Right lobe of liver (tissue), 6 donors: Measurements from ENCODE around the gene DDX60. TPM values are rescaled to one million over a fixed set of nuclear protein-coding genes. Genes with fewer than 3 reads are reported as not detected.

Experiments used
- ATAC-seq, 4 donors: fragments of 200-7000 bp; cut with Tn5 transposase; one replicate each; pipeline ENCODE4 v1.9.1; 2020; ENCODE audit warnings: mild to moderate bottlenecking in 4 of 4, moderate library complexity in 4 of 4
- DNase-seq, 3 donors: peaks; one replicate each; pipeline ENCODE4 v3.0.0-alpha.2; 2020
- H3K27ac ChIP-seq, 3 donors: fragments of 200-600 bp; one replicate each; pipeline ENCODE4 v1.8.0; 2022
- H3K27me3 ChIP-seq, 2 donors: fragments of 200-600 bp; one replicate each; pipeline ENCODE4 v1.8.0; 2022
- H3K36me3 ChIP-seq, 4 donors: fragments of 200-600 bp; sonication (generic) in 1 of 4; one replicate each; pipeline versions ENCODE4 v1.5.1 to v1.8.0; 2017 to 2022; ENCODE audit warnings: control low read depth in 1 of 4
- H3K4me1 ChIP-seq, 4 donors: fragments of 200-600 bp; sonication (generic) in 1 of 4; one replicate each; pipeline versions ENCODE4 v1.5.1 to v1.8.0; 2017 to 2022; ENCODE audit warnings: control low read depth in 1 of 4
- H3K4me3 ChIP-seq, 3 donors: fragments of 200-600 bp; one replicate each; pipeline ENCODE4 v1.8.0; 2022
- H3K9me3 ChIP-seq, 4 donors: fragments of 200-600 bp; sonication (generic) in 1 of 4; one replicate each; pipeline versions ENCODE4 v1.5.1 to v1.8.0; 2017 to 2022; ENCODE audit warnings: control low read depth in 1 of 4
- CTCF ChIP-seq, 4 donors: fragments of 200-600 bp in 3 of 4; fragments of 450-650 bp in 1 of 4; IDR thresholded peaks; one replicate each; pipeline versions ENCODE4 v1.5.1 to v1.8.0; 2016 to 2022; ENCODE audit warnings: antibody characterized with exemption in 4 of 4, mild to moderate bottlenecking in 2 of 4
- POLR2A ChIP-seq: fragments of 450-650 bp; IDR thresholded peaks from one replicate; pipeline ENCODE4 v1.6.1; 2017; ENCODE audit warnings: antibody characterized with exemption, mild to moderate bottlenecking
- WGBS: methylation state at CpG from one replicate; pipeline ENCODE4 v1.1.6; 2018; ENCODE audit warnings: low coverage, low lambda C conversion rate; ENCODE audit not compliant: insufficient coverage; ENCODE audit errors: missing lambda C conversion rate; 5-methylcytosine and 5-hydroxymethylcytosine counted together
- intact Hi-C, 2 donors: fragments of 100-400 bp; cut with DNase I; formaldehyde crosslinking; loops; one replicate each; pipeline versions ENCODE4 v1.11.2 to v1.14.1; 2022
- total RNA-seq, 6 experiments: library from RNA; depleted of rRNA in 2 of 6; stranded (reverse); fragments of >200 nt in 2 of 6; fragmentation: NEBNext Ultra II Directional in 3 of 6; extraction: Animal tissue kit (Norgen Biotek cat#: 25700) in 3 of 6; gene quantifications; one replicate each; pipeline versions ENCODE4 v1.1.0 to v1.2.4, GENCODE V29; 2016 to 2023
- donor health status: DM: no; HTN: yes; CAD: no.
- donor health status: DM: no; HTN: no; CAD: no.
- donor health status: DM: no; HTN: no; CAD: no.
- donor health status: DM: no; HTN: yes; CAD: no.
- donor health status: DM: no; HTN: yes; CAD: no.

The DDX60 gene
- total RNA-seq, 6 experiments from 2014 or later = 5.6 to 15.8 (median 10.6) TPM

- H3K27ac ChIP-seq = no peak overlapping the region
- H3K4me1 ChIP-seq = no peaks in the 10 kb centered on the region
- H3K9me3 ChIP-seq = no peaks in the 10 kb centered on the region
- DNase-seq = no peak
- H3K4me3 ChIP-seq = no peak overlapping the region
- no peak for ATAC-seq
- 42% methylated on average over 2 of the region's 2 CpGs for WGBS
- H3K36me3 ChIP-seq = peaks cover 0 to 14% (median 3%) of the 10 kb centered on the region in 4 donors
- no peaks in the 10 kb centered on the region for H3K27me3 ChIP-seq
- intact Hi-C loops = no loop called here
- no peak for TF ChIP-seq CTCF (IDR thresholded peaks at IDR 0.05)
- TF ChIP-seq POLR2A = no peak
Observed at GRCh38 chr4:168269896-168270295, 48.7 kb downstream of the DDX60 start.

GRCh38 chr4:168265327-168265726, 53.2 kb downstream of the DDX60 start:
- ATAC-seq (no peak), DNase-seq (no peak)
- WGBS = 80% methylated on average over 1 of the region's 1 CpG
- H3K27me3 ChIP-seq = no peaks in the 10 kb centered on the region
- H3K4me1 ChIP-seq = no peaks in the 10 kb centered on the region
- intact Hi-C loops = no loop called here
- H3K36me3 ChIP-seq = peaks cover 0 to 7% (median 0%) of the 10 kb centered on the region in 4 donors
- no peak overlapping the region for H3K27ac ChIP-seq
- H3K4me3 ChIP-seq = no peak overlapping the region
- no peaks in the 10 kb centered on the region for H3K9me3 ChIP-seq
- no peak for TF ChIP-seq CTCF (IDR thresholded peaks at IDR 0.05)
- TF ChIP-seq POLR2A = no peak

DNA sequence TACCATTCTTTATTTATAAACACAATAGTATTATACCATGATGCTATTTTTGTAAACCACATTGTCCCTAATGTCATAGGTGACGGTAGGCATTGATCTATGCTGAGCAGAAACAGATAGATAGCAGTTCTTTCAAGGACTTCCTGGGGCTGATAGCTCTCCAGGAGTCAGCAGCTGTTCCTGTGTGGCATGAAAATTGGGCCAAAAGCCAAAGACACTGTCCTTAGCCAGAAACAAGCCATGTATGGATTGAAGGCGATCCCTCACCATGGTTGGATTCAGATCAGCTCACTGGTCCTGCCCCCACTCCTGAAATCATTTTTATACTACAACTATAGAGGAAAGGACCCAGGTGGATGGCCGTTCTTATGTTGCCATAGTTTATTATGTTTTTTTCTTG, 53.6 kb downstream of the DDX60 start:
- WGBS = 62% methylated on average over 3 of the region's 3 CpGs
- peaks cover 0 to 7% (median 0%) of the 10 kb centered on the region in 4 donors for H3K36me3 ChIP-seq
- no peak for DNase-seq

GRCh38 chr4:168263039-168263438, 55.5 kb downstream of the DDX60 start:
- DNase-seq (no peak), ATAC-seq (no peak)
- intact Hi-C loops = no loop called here
- no peak overlapping the region for H3K27ac ChIP-seq
- H3K36me3 ChIP-seq = peaks cover 0 to 6% (median 0%) of the 10 kb centered on the region in 4 donors
- no peaks in the 10 kb centered on the region for H3K9me3 ChIP-seq
- no peak for TF ChIP-seq POLR2A
- TF ChIP-seq CTCF (IDR thresholded peaks at IDR 0.05) = no peak
- no peaks in the 10 kb centered on the region for H3K27me3 ChIP-seq
- no peaks in the 10 kb centered on the region for H3K4me1 ChIP-seq
- WGBS = 92% methylated on average over 1 of the region's 1 CpG
- H3K4me3 ChIP-seq = no peak overlapping the region

More for the DNA sequence above, 53.6 kb downstream of the DDX60 start:
- no peaks in the 10 kb centered on the region for H3K4me1 ChIP-seq
- no peaks in the 10 kb centered on the region for H3K9me3 ChIP-seq
- H3K27me3 ChIP-seq = no peaks in the 10 kb centered on the region
- H3K27ac ChIP-seq = no peak overlapping the region
- no peak for ATAC-seq
- no peak overlapping the region for H3K4me3 ChIP-seq
- TF ChIP-seq POLR2A = no peak
- TF ChIP-seq CTCF (IDR thresholded peaks at IDR 0.05) = no peak
- intact Hi-C loops = no loop called here

DNA sequence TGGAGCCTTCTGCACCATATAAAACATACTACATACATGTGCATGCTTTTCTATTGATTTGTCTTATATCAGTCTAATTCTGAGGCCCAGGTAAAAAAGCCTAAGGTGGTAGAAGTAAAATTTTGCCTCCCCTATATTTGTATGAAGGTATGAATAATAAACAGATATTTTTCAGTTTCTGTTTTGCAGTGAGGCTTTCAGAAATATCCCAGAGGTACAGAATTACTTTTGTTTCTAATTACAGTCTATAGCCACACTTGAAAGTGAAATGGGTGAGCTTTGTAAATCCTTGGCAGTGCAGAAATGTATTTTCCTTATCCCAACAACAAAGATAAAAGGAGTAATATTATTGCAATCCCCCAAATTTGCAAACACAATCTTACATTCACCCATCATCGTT, 59.5 kb downstream of the DDX60 start:
- no peak for ATAC-seq
- Histone ChIP-seq H3K36me3 (no peaks in the 10 kb centered on the region), H3K9me3 (no peaks in the 10 kb centered on the region), H3K27ac (no peak overlapping the region), H3K4me3 (no peak overlapping the region), H3K4me1 (peaks cover 0 to 3% (median 0%) of the 10 kb centered on the region in 4 donors), H3K27me3 (no peaks in the 10 kb centered on the region)
- 100% methylated on average over 1 of the region's 1 CpG for WGBS
- TF ChIP-seq POLR2A (no peak), CTCF (IDR thresholded peaks at IDR 0.05) (no peak)
- intact Hi-C loops = no loop called here
- DNase-seq = no peak
